ENCODE data around the gene TTLL8. TPM values are rescaled to one million over a fixed set of nuclear protein-coding genes. Genes with fewer than 3 reads are reported as not detected.

Gene TTLL8
- total RNA-seq, 1 experiment from 2014 or later = not detected

DNA sequence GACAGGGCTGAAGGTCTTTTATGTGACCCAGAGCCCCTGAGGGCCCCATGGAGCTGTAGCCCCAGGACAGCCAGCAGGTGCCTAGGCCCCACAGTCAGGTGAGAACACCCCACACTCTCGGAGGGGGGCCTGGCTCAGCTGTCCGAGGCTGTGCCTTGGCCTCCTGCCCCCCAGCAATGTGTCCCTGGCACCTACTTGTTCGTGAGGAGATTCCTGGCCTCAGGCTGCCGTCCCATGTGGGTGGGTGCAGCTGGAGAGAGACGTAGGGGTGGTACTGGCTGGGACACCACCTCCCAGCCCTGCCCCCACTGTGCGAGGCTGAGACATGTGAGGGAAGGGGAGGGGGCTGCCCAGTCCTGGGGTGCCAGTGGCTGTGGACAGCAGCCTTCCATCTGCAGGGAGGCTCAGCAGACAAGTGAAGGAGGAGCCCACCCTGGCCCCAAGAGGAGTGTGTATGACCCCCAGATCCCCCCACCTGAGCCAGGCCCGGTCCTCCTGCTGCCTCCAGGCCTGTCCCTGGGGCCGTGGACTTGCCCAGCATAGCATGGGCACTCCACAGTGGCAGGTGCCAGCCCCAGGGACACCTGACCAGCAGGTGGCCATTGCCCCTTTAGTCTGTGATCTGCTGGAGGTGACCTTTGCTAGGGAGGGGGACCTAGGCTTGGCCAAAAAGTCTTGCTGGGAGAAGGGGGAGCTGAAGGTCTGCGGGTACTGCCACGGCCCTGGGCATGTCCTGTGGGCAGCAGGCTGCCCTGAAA, 62.6 kb downstream of the TTLL8 start:
- no peak overlapping the region for H3K56ac ChIP-seq (ENCODE audit: insufficient read length, low read depth, low read length)
- H4K8ac ChIP-seq (replicated peaks; ENCODE audit: insufficient read length, low read depth, low read length) = no peak overlapping the region
- H3K14ac ChIP-seq (ENCODE audit: insufficient read depth, low read length) = no peak overlapping the region
- peaks cover 4% of the 10 kb centered on the region for H3K23me2 ChIP-seq (ENCODE audit: insufficient read length, low read depth, low read length, poor library complexity, severe bottlenecking)
- H3K79me2 ChIP-seq (ENCODE audit: insufficient read depth, low read length) = no peaks in the 10 kb centered on the region
- H2BK12ac ChIP-seq (ENCODE audit: insufficient read length, low read depth, low read length) = no peak overlapping the region
- no peak overlapping the region for H4K5ac ChIP-seq (ENCODE audit: insufficient read length, low read depth, low read length)
- H3K27ac ChIP-seq (ENCODE audit: insufficient read length, low read depth, low read length) = no peak overlapping the region
- no peak overlapping the region for H3K23ac ChIP-seq (ENCODE audit: insufficient read length, low read depth, low read length)
- no peak overlapping the region for H2BK20ac ChIP-seq (ENCODE audit: low read depth, low read length, poor library complexity, severe bottlenecking)
- H3K4ac ChIP-seq (ENCODE audit: low read depth, low read length) = no peak overlapping the region
- no peaks in the 10 kb centered on the region for H3K79me1 ChIP-seq (ENCODE audit: insufficient read depth, low read depth, low read length, poor library complexity, severe bottlenecking)
- no peaks in the 10 kb centered on the region for H3K9me3 ChIP-seq (ENCODE audit: control insufficient read depth, low read depth, low read length)
- no peaks in the 10 kb centered on the region for H4K20me1 ChIP-seq (ENCODE audit: control insufficient read depth, insufficient read depth, insufficient read length)
- peaks cover 6% of the 10 kb centered on the region; the same call in 1 of the 2 replicates for H3K27me3 ChIP-seq (ENCODE audit: insufficient read depth, low read length)
- no peak overlapping the region for H4K91ac ChIP-seq (ENCODE audit: insufficient read length, low read depth, low read length)
- DNase-seq = no peak
- peaks cover 0 to 3% (median 0%) of the 10 kb centered on the region in 3 experiments; a peak in 3 of 7 replicates for H3K36me3 Mint-ChIP-seq (ENCODE audit: insufficient read depth in 1 of 3, low read depth in 3 of 3)
- no peak overlapping the region for H3K18ac ChIP-seq (ENCODE audit: insufficient read length, low read depth, low read length)
- no peak overlapping the region for H3K9ac ChIP-seq (ENCODE audit: extremely low read depth, insufficient read length, low read length)
- H3K27ac Mint-ChIP-seq = no peak overlapping the region; a peak in 1 of 7 replicates
- TF ChIP-seq, protein P1, sequence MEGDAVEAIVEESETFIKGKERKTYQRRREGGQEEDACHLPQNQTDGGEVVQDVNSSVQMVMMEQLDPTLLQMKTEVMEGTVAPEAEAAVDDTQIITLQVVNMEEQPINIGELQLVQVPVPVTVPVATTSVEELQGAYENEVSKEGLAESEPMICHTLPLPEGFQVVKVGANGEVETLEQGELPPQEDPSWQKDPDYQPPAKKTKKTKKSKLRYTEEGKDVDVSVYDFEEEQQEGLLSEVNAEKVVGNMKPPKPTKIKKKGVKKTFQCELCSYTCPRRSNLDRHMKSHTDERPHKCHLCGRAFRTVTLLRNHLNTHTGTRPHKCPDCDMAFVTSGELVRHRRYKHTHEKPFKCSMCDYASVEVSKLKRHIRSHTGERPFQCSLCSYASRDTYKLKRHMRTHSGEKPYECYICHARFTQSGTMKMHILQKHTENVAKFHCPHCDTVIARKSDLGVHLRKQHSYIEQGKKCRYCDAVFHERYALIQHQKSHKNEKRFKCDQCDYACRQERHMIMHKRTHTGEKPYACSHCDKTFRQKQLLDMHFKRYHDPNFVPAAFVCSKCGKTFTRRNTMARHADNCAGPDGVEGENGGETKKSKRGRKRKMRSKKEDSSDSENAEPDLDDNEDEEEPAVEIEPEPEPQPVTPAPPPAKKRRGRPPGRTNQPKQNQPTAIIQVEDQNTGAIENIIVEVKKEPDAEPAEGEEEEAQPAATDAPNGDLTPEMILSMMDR (conservative IDR thresholded peaks at IDR 0.05) = no peak
- H3K4me3 Mint-ChIP-seq = no peak overlapping the region; a peak in 1 of 5 replicates
- no peak overlapping the region for H2BK120ac ChIP-seq (ENCODE audit: low read depth, low read length, poor library complexity, severe bottlenecking)
- H3K4me2 ChIP-seq (ENCODE audit: insufficient read depth, insufficient read length, low read length) = no peak overlapping the region
- no CpG with 5 or more reads among the region's 10 CpGs for WGBS (ENCODE audit: extremely low coverage, insufficient read length, low lambda C conversion rate)
- no peak overlapping the region for H2AK5ac ChIP-seq (ENCODE audit: insufficient read length, low read length)
- peaks cover 14 to 15% of the 10 kb centered on the region in 2 experiments for H3K9me3 Mint-ChIP-seq
- H2AFZ ChIP-seq (ENCODE audit: low read length) = no peak overlapping the region
- peaks cover 36% of the 10 kb centered on the region for H3K27me3 Mint-ChIP-seq (ENCODE audit: low read depth)
- H2BK5ac ChIP-seq (ENCODE audit: insufficient read length, low read length) = no peak overlapping the region
- no peaks in the 10 kb centered on the region for H3K4me1 ChIP-seq (ENCODE audit: insufficient read depth, low read length)
- peaks cover 8 to 13% of the 10 kb centered on the region in 2 experiments; a peak in 3 of 4 replicates for H3K4me1 Mint-ChIP-seq
- no peak overlapping the region for H2BK15ac ChIP-seq (ENCODE audit: low read depth, low read length)
- no peak overlapping the region for H3T11ph ChIP-seq (ENCODE audit: low read length)
